K562 (cell line): ENCODE data around the gene NDST3. TPM values are rescaled to one million over a fixed set of nuclear protein-coding genes. Genes with fewer than 3 reads are reported as not detected.

Experiments
- ATAC-seq: fragments of 200-7000 bp; cut with Tn5 transposase; 3 replicates; pipeline ENCODE4 v1.9.1; 2020; ENCODE audit warnings: moderate library complexity
- BruUV-seq: library from RNA; stranded (reverse); fragments of 400-500 nt; replicated peaks from 2 replicates; lab custom pipeline; 2021; lab: Mats Ljungman, UMichigan
- CTCF ChIA-PET: fragments of 300-600 bp; formaldehyde crosslinking; extraction: SDS; loops from one replicate; lab custom pipeline; 2021; ENCODE audit warnings: low intra/inter-chr PET ratio; lab: Yijun Ruan, JAX
- POLR2A ChIA-PET: fragments of 300-600, 350-650 bp; sonication (Branson Sonifier 250); formaldehyde crosslinking; extraction: SDS; loops from one replicate; lab custom pipeline; 2021; ENCODE audit warnings: antibody characterized with exemption, inconsistent platforms; lab: Yijun Ruan, JAX
- DNase-seq, 4 experiments: peaks; one replicate each; pipeline versions ENCODE4 v3.0.0 to v3.0.0-alpha.2; 2011 to 2018; ENCODE audit warnings: low spot score in 3 of 4, mixed read lengths in 3 of 4; ENCODE audit errors: extremely low read depth in 1 of 4
- FAIRE-seq: peaks from 2 replicates; lab custom pipeline; 2011; peaks lifted over from hg19 to GRCh38; lab: Jason Lieb, UNC
- H2AFZ ChIP-seq: 2 replicates; pipeline ENCODE4 v1.6.0; 2011; ENCODE audit warnings: low read depth, low read length, control low read depth, inconsistent platforms
- H3K27ac ChIP-seq: fragments of 200-600 bp; 3 replicates; pipeline ENCODE4 v1.8.0; 2011; ENCODE audit warnings: low read depth, mild to moderate bottlenecking, control low read depth, inconsistent platforms, low read length, moderate library complexity, mixed read lengths; ENCODE audit errors: extremely low read depth
- H3K27me3 ChIP-seq, 2 experiments: fragments of 300-600 bp in 1 of 2; 2 replicates in 1 of 2; 3 replicates in 1 of 2; pipeline versions ENCODE4 v1.6.0 to v1.8.0; 2011; ENCODE audit warnings: inconsistent platforms in 2 of 2, low read length in 2 of 2, mild to moderate bottlenecking in 1 of 2, mixed read lengths in 1 of 2, moderate library complexity in 1 of 2; ENCODE audit not compliant: control insufficient read depth in 2 of 2, insufficient read depth in 2 of 2
- H3K36me3 ChIP-seq: fragments of 300-600 bp; 3 replicates; pipeline ENCODE4 v1.8.0; 2011; ENCODE audit warnings: mild to moderate bottlenecking, low read length, inconsistent platforms; ENCODE audit not compliant: control insufficient read depth, insufficient read depth
- H3K4me1 ChIP-seq, 2 experiments: fragments of 200-600 bp in 1 of 2; replicated peaks in 1 of 2; 2 replicates in 1 of 2; 3 replicates in 1 of 2; pipeline versions ENCODE4 v1.5.1 to v1.8.0; 2011; ENCODE audit warnings: inconsistent platforms in 2 of 2, low read length in 2 of 2, mild to moderate bottlenecking in 1 of 2, mixed read lengths in 1 of 2, moderate library complexity in 1 of 2; ENCODE audit not compliant: control insufficient read depth in 2 of 2, insufficient read depth in 2 of 2
- H3K4me2 ChIP-seq: 2 replicates; pipeline ENCODE4 v1.6.1; 2011; ENCODE audit warnings: low read length, control low read depth, inconsistent platforms, mixed read lengths; ENCODE audit not compliant: insufficient read depth
- H3K4me3 ChIP-seq: fragments of 200-600 bp; sonication (generic), shearing (Covaris generic); 2 replicates; pipeline ENCODE4 v1.5.1; 2016; ENCODE audit warnings: control low read depth, inconsistent platforms
- H3K79me2 ChIP-seq: fragments of 200-600 bp; 3 replicates; pipeline ENCODE4 v1.8.0; 2011; ENCODE audit warnings: low read length, inconsistent platforms; ENCODE audit not compliant: control insufficient read depth, insufficient read depth
- H3K9ac ChIP-seq, 2 experiments: 2 replicates each; pipeline versions ENCODE4 v1.6.0 to v1.6.1; 2011; ENCODE audit warnings: low read depth in 2 of 2, low read length in 2 of 2, control low read depth in 1 of 2, inconsistent platforms in 1 of 2, mild to moderate bottlenecking in 1 of 2, mixed read lengths in 1 of 2; ENCODE audit not compliant: insufficient read depth in 1 of 2
- H3K9me1 ChIP-seq: one replicate; pipeline ENCODE4 v1.6.0; 2011; ENCODE audit warnings: inconsistent platforms, mild to moderate bottlenecking, low read length, moderate library complexity; ENCODE audit not compliant: control insufficient read depth, insufficient read depth
- H3K9me3 ChIP-seq: replicated peaks from 2 replicates; pipeline ENCODE4 v1.5.1; 2011; ENCODE audit warnings: low read depth, low read length, inconsistent platforms; ENCODE audit not compliant: control insufficient read depth, insufficient read depth
- H4K20me1 ChIP-seq: replicated peaks from 2 replicates; pipeline ENCODE4 v1.6.1; 2011; ENCODE audit warnings: low read length, inconsistent platforms, mixed read lengths; ENCODE audit not compliant: control insufficient read depth, insufficient read depth
- ELF2 ChIP-seq: fragments of 250-450 bp; sonication (Bioruptor Pico); IDR thresholded peaks from 2 replicates; pipeline ENCODE4 v1.5.0; 2021; ENCODE audit warnings: mild to moderate bottlenecking
- HBP1 ChIP-seq: fragments of 450-650 bp; formaldehyde crosslinking; IDR thresholded peaks from 2 replicates; pipeline ENCODE4 v1.4.0; 2022; ENCODE audit warnings: missing genetic modification characterization
- NFRKB ChIP-seq: fragments of 450-650 bp; IDR thresholded peaks from 2 replicates; pipeline ENCODE4 v1.6.1; 2016; ENCODE audit warnings: low read depth
- PURB ChIP-seq: sonication (generic); formaldehyde crosslinking; IDR thresholded peaks from 2 replicates; pipeline ENCODE4 v1.9.0; 2021; ENCODE audit warnings: low read depth, mild to moderate bottlenecking, missing genetic modification reagents
- SREBF2 ChIP-seq: sonication (generic); formaldehyde crosslinking; IDR thresholded peaks from 2 replicates; pipeline ENCODE4 v1.4.0; 2020; ENCODE audit warnings: mild to moderate bottlenecking, missing genetic modification reagents
- ZSCAN32 ChIP-seq: fragments of 450-650 bp; formaldehyde crosslinking; IDR thresholded peaks from 2 replicates; pipeline ENCODE4 v1.4.0; 2020; ENCODE audit warnings: mild to moderate bottlenecking, moderate library complexity
- WGBS: fragments of 100-300 bp; shearing (Covaris generic); methylation state at CpG from one replicate; pipeline ENCODE4 v1.1.6; 2016; ENCODE audit warnings: low coverage, mixed read lengths; ENCODE audit not compliant: insufficient coverage; ENCODE audit errors: missing lambda C conversion rate; 5-methylcytosine and 5-hydroxymethylcytosine counted together
- in situ Hi-C: fragments of 300-500 bp; cut with MboI; formaldehyde crosslinking; loops from 4 replicates; pipeline ENCODE4 v1.15.0; 2018; ENCODE audit warnings: inconsistent platforms, mixed read lengths
- intact Hi-C: fragments of 100-400 bp; cut with micrococcal nuclease; formaldehyde crosslinking; loops from 2 replicates; pipeline ENCODE4 v1.14.2; 2022
- polyA plus RNA-seq, 8 experiments: library from polyadenylated mRNA; depleted of rRNA in 4 of 8; stranded (reverse) in 5 of 8; unstranded in 3 of 8; fragments of >200 nt; fragmentation: Nextera tagmentation in 2 of 8; fragmentation: Illumina TruSeq in 1 of 8; extraction: Ambion mirVana in 2 of 8; extraction: Trizol in 1 of 8; gene quantifications; 2 replicates each; pipeline versions ENCODE4 v1.2.1 to v1.2.3, GENCODE V29; 2011 to 2014; ENCODE audit warnings: inconsistent platforms in 1 of 8, missing spikeins in 1 of 8
- total RNA-seq, 7 experiments: library from RNA; depleted of rRNA in 6 of 7; stranded (reverse); fragments of >200 nt in 6 of 7; fragmentation: Illumina TruSeq in 2 of 7; extraction: Trizol in 2 of 7; gene quantifications; 2 replicates each; pipeline versions ENCODE4 v1.2.1 to v1.2.3, GENCODE V29; 2011 to 2021; ENCODE audit warnings: low replicate concordance in 1 of 7
- TF ChIP-seq, protein P1 (sequence below): fragments of 250-450 bp; sonication (Bioruptor Pico); IDR thresholded peaks from 2 replicates; pipeline ENCODE4 v1.8.0; 2022; ENCODE audit warnings: moderate library complexity, mild to moderate bottlenecking, inconsistent platforms

NDST3 gene
- total and polyA plus RNA-seq, 9 of the 15 experiments (the other 6 are each of a cell fraction or from before 2014, with no cell fraction given): not detected

GRCh38 chr4:118124997-118125396, 90.7 kb downstream of the NDST3 start:
- WGBS: 0% methylated on average over 1 of the region's 1 CpG
- no peak for ATAC-seq
- DNase-seq: no peak
- no peak for FAIRE-seq
- Histone ChIP-seq H3K4me1 (no peaks in the 10 kb centered on the region), H3K79me2 (no peaks in the 10 kb centered on the region), H3K4me3 (no peak overlapping the region), H4K20me1 (no peaks in the 10 kb centered on the region), H3K9me3 (no peaks in the 10 kb centered on the region), H3K27me3 (no peaks in the 10 kb centered on the region), H2AFZ (no peak overlapping the region), H3K36me3 (no peaks in the 10 kb centered on the region), H3K4me2 (no peak overlapping the region), H3K9me1 (no peaks in the 10 kb centered on the region), H3K9ac (no peak overlapping the region), H3K27ac (no peak overlapping the region)
- CTCF ChIA-PET: no interaction called here
- POLR2A ChIA-PET: no interaction called here
- intact Hi-C loops (no loop called here), in situ Hi-C loops (no loop called here)
- TF ChIP-seq PURB (CRISPR knock-in tag) (no peak), ZSCAN32 (CRISPR knock-in tag) (no peak), NFRKB (no peak), HBP1 (CRISPR knock-in tag) (no peak), ELF2 (CRISPR knock-in tag) (no peak), SREBF2 (CRISPR knock-in tag) (no peak)
- TF ChIP-seq, protein P1, sequence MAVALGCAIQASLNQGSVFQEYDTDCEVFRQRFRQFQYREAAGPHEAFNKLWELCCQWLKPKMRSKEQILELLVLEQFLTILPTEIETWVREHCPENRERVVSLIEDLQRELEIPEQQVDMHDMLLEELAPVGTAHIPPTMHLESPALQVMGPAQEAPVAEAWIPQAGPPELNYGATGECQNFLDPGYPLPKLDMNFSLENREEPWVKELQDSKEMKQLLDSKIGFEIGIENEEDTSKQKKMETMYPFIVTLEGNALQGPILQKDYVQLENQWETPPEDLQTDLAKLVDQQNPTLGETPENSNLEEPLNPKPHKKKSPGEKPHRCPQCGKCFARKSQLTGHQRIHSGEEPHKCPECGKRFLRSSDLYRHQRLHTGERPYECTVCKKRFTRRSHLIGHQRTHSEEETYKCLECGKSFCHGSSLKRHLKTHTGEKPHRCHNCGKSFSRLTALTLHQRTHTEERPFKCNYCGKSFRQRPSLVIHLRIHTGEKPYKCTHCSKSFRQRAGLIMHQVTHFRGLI (CRISPR knock-in tag): no peak
- no TSS peak for BruUV-seq
